Vagina (tissue), 2 donors: ENCODE measurements around the gene FBXO8.

Experiments
- POLR2A ChIP-seq, 2 donors: fragments of 450-650 bp; IDR thresholded peaks; one replicate each; pipeline ENCODE4 v1.6.1; 2017; ENCODE audit warnings: antibody characterized with exemption in 2 of 2, mild to moderate bottlenecking in 2 of 2, moderate library complexity in 2 of 2
- POLR2AphosphoS5 ChIP-seq, 2 donors: sonication (generic); formaldehyde crosslinking; IDR thresholded peaks; one replicate each; pipeline ENCODE4 v1.9.0; 2017; ENCODE audit warnings: antibody characterized with exemption in 2 of 2, mild to moderate bottlenecking in 2 of 2, low read depth in 1 of 2; ENCODE audit not compliant: insufficient read depth in 1 of 2
- TF ChIP-seq, protein P1 (sequence below), 3 experiments: fragments of 450-650 bp in 2 of 3; fragments of 200-600 bp in 1 of 3; sonication (generic) in 1 of 3; IDR thresholded peaks; one replicate each; pipeline ENCODE4 v1.5.1; 2017 to 2019; ENCODE audit warnings: antibody characterized with exemption in 3 of 3, mild to moderate bottlenecking in 2 of 3, moderate library complexity in 2 of 3

GRCh38 chr4:174286870-174287269, 3.4 kb upstream of the FBXO8 start:
- TF ChIP-seq, protein P1, sequence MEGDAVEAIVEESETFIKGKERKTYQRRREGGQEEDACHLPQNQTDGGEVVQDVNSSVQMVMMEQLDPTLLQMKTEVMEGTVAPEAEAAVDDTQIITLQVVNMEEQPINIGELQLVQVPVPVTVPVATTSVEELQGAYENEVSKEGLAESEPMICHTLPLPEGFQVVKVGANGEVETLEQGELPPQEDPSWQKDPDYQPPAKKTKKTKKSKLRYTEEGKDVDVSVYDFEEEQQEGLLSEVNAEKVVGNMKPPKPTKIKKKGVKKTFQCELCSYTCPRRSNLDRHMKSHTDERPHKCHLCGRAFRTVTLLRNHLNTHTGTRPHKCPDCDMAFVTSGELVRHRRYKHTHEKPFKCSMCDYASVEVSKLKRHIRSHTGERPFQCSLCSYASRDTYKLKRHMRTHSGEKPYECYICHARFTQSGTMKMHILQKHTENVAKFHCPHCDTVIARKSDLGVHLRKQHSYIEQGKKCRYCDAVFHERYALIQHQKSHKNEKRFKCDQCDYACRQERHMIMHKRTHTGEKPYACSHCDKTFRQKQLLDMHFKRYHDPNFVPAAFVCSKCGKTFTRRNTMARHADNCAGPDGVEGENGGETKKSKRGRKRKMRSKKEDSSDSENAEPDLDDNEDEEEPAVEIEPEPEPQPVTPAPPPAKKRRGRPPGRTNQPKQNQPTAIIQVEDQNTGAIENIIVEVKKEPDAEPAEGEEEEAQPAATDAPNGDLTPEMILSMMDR (IDR thresholded peaks at IDR 0.05) = no peak
- no peak for TF ChIP-seq POLR2A (IDR thresholded peaks at IDR 0.05)
- TF ChIP-seq POLR2AphosphoS5 (IDR thresholded peaks at IDR 0.05; ENCODE audit: insufficient read depth in 1 of 2, low read depth in 1 of 2) = no peak
